ENCODE measurements around the gene SYMPK. TPM values are rescaled to one million over a fixed set of nuclear protein-coding genes. Genes with fewer than 3 reads are reported as not detected.
A peak's percentile ranks its signal among the peaks of the same experiment; 100 is the strongest.

Gene SYMPK
- total RNA-seq, 4 donors from 2014 or later = 32.8 to 76.3 (median 44.1) TPM

GRCh38 chr19:45817010-45817724 is 45.8 kb downstream of the SYMPK start:
- H3K4me3 ChIP-seq = no peak overlapping the region
- peaks cover 3% of the 10 kb centered on the region for H3K4me1 ChIP-seq
- DNase-seq (ENCODE audit: low spot score in 2 of 2) = peak; percentile 95 to 97
- H3K36me3 ChIP-seq = peaks cover 41% of the 10 kb centered on the region
- TF ChIP-seq CTCF (IDR thresholded peaks at IDR 0.05) = peak; percentile 94 to 95
- TF ChIP-seq POLR2A (IDR thresholded peaks at IDR 0.05) = no peak
- TF ChIP-seq POLR2AphosphoS5 (IDR thresholded peaks at IDR 0.05) = no peak
- TF ChIP-seq EP300 (IDR thresholded peaks at IDR 0.05) = no peak
- no peak overlapping the region for H3K27ac ChIP-seq
- no peaks in the 10 kb centered on the region for H3K9me3 ChIP-seq
- no peaks in the 10 kb centered on the region for H3K27me3 ChIP-seq
- 20% methylated on average over 23 of the region's 24 CpGs for WGBS

GRCh38 chr19:45816236-45817009 is 46.5 kb downstream of the SYMPK start:
- H3K9me3 ChIP-seq = no peaks in the 10 kb centered on the region
- H3K4me3 ChIP-seq = no peak overlapping the region
- WGBS = 54% methylated on average over 9 of the region's 18 CpGs
- no peak overlapping the region for H3K27ac ChIP-seq
- H3K4me1 ChIP-seq = peaks cover 3% of the 10 kb centered on the region
- TF ChIP-seq POLR2AphosphoS5 (IDR thresholded peaks at IDR 0.05) (no peak), CTCF (IDR thresholded peaks at IDR 0.05) (no peak), EP300 (IDR thresholded peaks at IDR 0.05) (no peak), POLR2A (IDR thresholded peaks at IDR 0.05) (no peak)
- H3K27me3 ChIP-seq = no peaks in the 10 kb centered on the region
- DNase-seq (ENCODE audit: low spot score in 2 of 2) = no peak
- peaks cover 36% of the 10 kb centered on the region for H3K36me3 ChIP-seq

- no peak for DNase-seq (ENCODE audit: low spot score in 2 of 2)
- 33% methylated on average over 38 of the region's 44 CpGs for WGBS
- H3K4me3 ChIP-seq = peak overlapping the region; percentile 40
- H3K9me3 ChIP-seq = no peaks in the 10 kb centered on the region
- H3K4me1 ChIP-seq = peaks cover 3% of the 10 kb centered on the region
- H3K27ac ChIP-seq = no peak overlapping the region
- no peak for TF ChIP-seq CTCF (IDR thresholded peaks at IDR 0.05)
- TF ChIP-seq EP300 (IDR thresholded peaks at IDR 0.05) = no peak
- TF ChIP-seq POLR2AphosphoS5 (IDR thresholded peaks at IDR 0.05) = no peak
- TF ChIP-seq POLR2A (IDR thresholded peaks at IDR 0.05) = no peak
- H3K27me3 ChIP-seq = no peaks in the 10 kb centered on the region
- peaks cover 28% of the 10 kb centered on the region for H3K36me3 ChIP-seq
Measured at GRCh38 chr19:45815481-45816216, 47.3 kb downstream of the SYMPK start.

- peaks cover 3% of the 10 kb centered on the region for H3K4me1 ChIP-seq
- H3K27ac ChIP-seq = no peak within 1 kb of the TSS
- TF ChIP-seq POLR2AphosphoS5 (IDR thresholded peaks at IDR 0.05) (no peak), CTCF (IDR thresholded peaks at IDR 0.05) (no peak), EP300 (IDR thresholded peaks at IDR 0.05) (no peak), POLR2A (IDR thresholded peaks at IDR 0.05) (no peak)
- H3K4me3 ChIP-seq = peak within 1 kb of the TSS; percentile 40
- DNase-seq (ENCODE audit: low spot score in 2 of 2) = no peak
- no peaks in the 10 kb centered on the region for H3K9me3 ChIP-seq
- peaks cover 21% of the 10 kb centered on the region for H3K36me3 ChIP-seq
- no peaks in the 10 kb centered on the region for H3K27me3 ChIP-seq
- 54% methylated on average over 32 of the region's 40 CpGs for WGBS
Measured at GRCh38 chr19:45814851-45815480, 48.0 kb downstream of the SYMPK start, which contains the start of gene RSPH6A. TSS of gene RSPH6A (minus strand) at chr19:45815308. CDS start at chr19:45815176, 132 bp downstream.

All from suprapubic skin (tissue), 4 donors.